Type B pancreatic cell (in vitro differentiated cells): Measurements from ENCODE around the gene NDUFAF8. TPM values are rescaled to one million over a fixed set of nuclear protein-coding genes. Genes with fewer than 3 reads are reported as not detected.

Experiments
- DNase-seq: peaks from one replicate; pipeline ENCODE4 v3.0.0; 2021; ENCODE audit warnings: mixed read lengths; ENCODE audit not compliant: unreplicated experiment; ENCODE audit errors: extremely low spot score
- H3K27ac Mint-ChIP-seq: 2 replicates; pipeline ENCODE4 v1.8.0; 2021; ENCODE audit warnings: mild to moderate bottlenecking, mixed read lengths
- H3K27me3 Mint-ChIP-seq: 2 replicates; pipeline ENCODE4 v1.8.0; 2021; ENCODE audit warnings: mixed read lengths
- H3K36me3 Mint-ChIP-seq: 2 replicates; pipeline ENCODE4 v1.8.0; 2021; ENCODE audit warnings: mixed read lengths
- H3K4me1 Mint-ChIP-seq: one replicate; pipeline ENCODE4 v1.8.0; 2021; ENCODE audit warnings: mixed read lengths; ENCODE audit not compliant: unreplicated experiment
- H3K4me3 Mint-ChIP-seq: 2 replicates; pipeline ENCODE4 v1.8.0; 2021; ENCODE audit warnings: mild to moderate bottlenecking, mixed read lengths
- H3K9me3 Mint-ChIP-seq: 2 replicates; pipeline ENCODE4 v1.8.0; 2021; ENCODE audit warnings: mixed read lengths
- CTCF ChIP-seq: fragments of 200-600 bp; sonication (generic); conservative IDR thresholded peaks from 2 replicates; pipeline ENCODE4 v1.5.0; 2021; ENCODE audit warnings: antibody characterized with exemption, mild to moderate bottlenecking
- total RNA-seq: library from RNA; stranded (reverse); gene quantifications from 2 replicates; pipeline ENCODE4 v1.2.1, GENCODE V29; 2021; ENCODE audit warnings: low replicate concordance

NDUFAF8 gene
- total RNA-seq, 1 donor from 2014 or later = 56.9 TPM

- Mint-ChIP-seq H3K4me3 (no peak overlapping the region), H3K36me3 (no peaks in the 10 kb centered on the region), H3K27me3 (no peaks in the 10 kb centered on the region), H3K4me1 (no peaks in the 10 kb centered on the region), H3K27ac (no peak overlapping the region), H3K9me3 (no peaks in the 10 kb centered on the region)
- no peak for TF ChIP-seq CTCF
- no peak for DNase-seq
Observed at GRCh38 chr17:81192386-81193050, 46.6 kb upstream of the NDUFAF8 start.

- no peak overlapping the region for H3K4me3 Mint-ChIP-seq
- no peaks in the 10 kb centered on the region for H3K36me3 Mint-ChIP-seq
- no peak for DNase-seq
- no peak for TF ChIP-seq CTCF
- H3K27ac Mint-ChIP-seq = no peak overlapping the region
- H3K27me3 Mint-ChIP-seq = no peaks in the 10 kb centered on the region
- no peaks in the 10 kb centered on the region for H3K9me3 Mint-ChIP-seq
- no peaks in the 10 kb centered on the region for H3K4me1 Mint-ChIP-seq
Observed at GRCh38 chr17:81193051-81193410, 46.1 kb upstream of the NDUFAF8 start.

DNA sequence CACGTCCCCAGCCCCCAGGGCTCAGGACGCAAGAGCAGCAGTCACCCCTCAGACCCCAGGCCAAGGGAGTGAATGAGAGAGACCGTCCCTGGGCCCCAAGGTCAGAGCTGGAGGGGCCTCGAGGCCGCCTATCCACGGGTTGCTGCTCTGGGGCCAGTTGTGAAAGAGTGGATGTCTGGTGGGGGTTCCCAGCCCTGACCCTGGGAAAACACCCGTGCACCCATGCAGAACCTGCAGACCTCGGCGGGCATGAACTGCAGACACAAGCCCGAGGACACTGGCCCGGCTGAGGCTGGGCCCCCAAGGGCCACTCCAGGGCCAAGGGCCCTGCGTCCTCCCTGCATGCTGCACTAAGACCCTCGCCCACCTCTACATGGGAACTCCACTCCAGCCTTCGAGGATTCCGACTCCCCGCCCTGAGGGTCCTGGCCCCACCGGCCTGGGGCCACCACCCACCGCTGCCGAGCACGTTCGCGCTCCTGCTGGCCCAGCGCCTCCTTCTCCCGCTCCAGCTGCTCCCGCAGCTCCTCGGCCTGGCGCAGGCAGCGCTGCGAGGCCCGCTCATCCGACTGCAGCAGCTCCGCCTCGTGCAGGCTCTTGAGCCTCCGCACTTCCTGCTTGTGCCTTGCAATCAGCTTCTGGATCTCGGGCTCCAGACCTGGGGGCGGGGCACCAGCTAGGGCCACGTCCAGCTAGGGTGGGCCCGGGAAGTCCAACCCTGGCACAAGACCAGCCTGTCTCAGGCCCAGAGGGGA is 45.5 kb upstream of the NDUFAF8 start:
- H3K36me3 Mint-ChIP-seq = no peaks in the 10 kb centered on the region
- H3K9me3 Mint-ChIP-seq = no peaks in the 10 kb centered on the region
- no peak for DNase-seq
- no peak for TF ChIP-seq CTCF
- no peak overlapping the region for H3K27ac Mint-ChIP-seq
- no peaks in the 10 kb centered on the region for H3K27me3 Mint-ChIP-seq
- no peak overlapping the region for H3K4me3 Mint-ChIP-seq
- no peaks in the 10 kb centered on the region for H3K4me1 Mint-ChIP-seq

DNA sequence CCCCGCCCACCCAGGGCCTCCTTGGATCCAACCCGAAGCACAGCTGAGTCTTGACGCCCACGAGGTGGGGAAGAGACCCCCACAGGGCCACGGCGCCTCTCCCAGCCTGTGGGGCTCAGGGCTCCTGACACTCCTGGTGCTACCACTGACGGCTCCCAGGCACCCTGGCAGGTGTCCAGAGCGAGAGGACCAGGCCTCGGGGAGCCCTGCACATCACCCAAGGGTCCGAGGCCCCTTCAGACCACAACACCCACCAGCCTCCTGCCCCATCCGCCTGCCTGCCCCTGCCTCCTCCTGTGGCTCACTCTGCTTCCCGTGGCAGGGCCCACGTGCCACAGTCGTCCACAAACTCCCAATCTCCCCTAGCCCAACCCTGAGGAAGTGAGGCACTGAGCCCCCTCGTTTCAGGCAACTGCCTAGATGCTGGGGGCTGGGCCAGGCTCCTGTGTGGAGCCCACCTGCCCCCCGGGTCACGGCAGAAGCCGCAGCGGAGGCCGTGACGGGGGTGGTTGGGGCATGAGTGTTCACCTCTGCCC is 44.8 kb upstream of the NDUFAF8 start:
- Mint-ChIP-seq H3K4me1 (no peaks in the 10 kb centered on the region), H3K9me3 (no peaks in the 10 kb centered on the region), H3K36me3 (no peaks in the 10 kb centered on the region), H3K27me3 (no peaks in the 10 kb centered on the region), H3K4me3 (no peak overlapping the region), H3K27ac (no peak overlapping the region)
- TF ChIP-seq CTCF = no peak
- no peak for DNase-seq

DNA sequence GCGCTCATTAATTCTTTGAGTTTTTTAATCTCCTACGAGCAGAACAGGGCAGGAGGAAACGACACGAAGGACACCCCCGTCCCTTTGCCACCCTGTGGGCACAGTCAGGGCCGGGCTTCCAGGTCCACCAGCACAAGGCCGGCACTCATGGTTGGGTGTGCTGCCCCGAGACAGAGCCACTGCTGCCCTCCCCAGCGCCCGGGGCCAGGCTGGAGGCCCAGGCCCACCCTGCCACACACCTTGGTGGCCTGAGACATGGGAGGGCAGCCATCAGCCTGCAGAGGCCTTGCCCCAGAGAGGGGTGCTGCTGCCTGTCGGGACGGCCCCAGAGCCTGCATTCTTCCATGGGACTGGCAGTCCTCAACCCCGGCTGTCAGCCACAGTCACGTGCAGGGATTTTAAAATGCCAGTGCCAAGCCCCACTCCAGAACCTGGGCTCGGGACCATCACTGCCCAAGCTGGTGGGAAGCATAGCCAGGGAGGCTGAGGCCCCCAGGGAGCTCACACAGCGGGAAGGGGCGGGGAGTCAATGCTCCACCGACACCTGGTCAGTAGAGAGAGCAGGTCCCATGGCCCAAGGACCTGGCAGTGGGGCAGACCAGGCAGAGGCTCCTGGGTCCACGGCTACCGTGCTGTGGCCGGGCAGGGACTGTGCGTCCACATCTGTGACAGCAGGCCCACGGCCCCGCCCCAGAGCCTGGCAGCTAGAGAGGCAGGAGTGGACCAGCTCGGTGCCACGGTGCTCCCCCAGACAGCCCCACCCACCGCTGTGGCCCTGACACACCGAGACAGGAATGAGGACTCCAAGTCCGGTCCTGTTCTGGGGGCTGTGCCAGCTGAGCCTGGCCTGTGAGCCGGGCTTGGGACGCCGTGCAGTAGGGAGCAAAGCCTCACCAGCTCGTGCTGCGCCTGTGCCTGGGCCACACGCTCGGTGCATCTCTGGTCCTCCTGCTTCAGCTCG is 43.9 kb upstream of the NDUFAF8 start:
- H3K9me3 Mint-ChIP-seq = no peaks in the 10 kb centered on the region
- DNase-seq = no peak
- no peak overlapping the region for H3K4me3 Mint-ChIP-seq
- H3K36me3 Mint-ChIP-seq = no peaks in the 10 kb centered on the region
- H3K27me3 Mint-ChIP-seq = no peaks in the 10 kb centered on the region
- no peaks in the 10 kb centered on the region for H3K4me1 Mint-ChIP-seq
- no peak overlapping the region for H3K27ac Mint-ChIP-seq
- TF ChIP-seq CTCF = no peak
